ENCODE results near the gene PRDM16. TPM values are rescaled to one million over a fixed set of nuclear protein-coding genes. Genes with fewer than 3 reads are reported as not detected.

The PRDM16 gene
- total RNA-seq, 1 experiment from 2014 or later: not detected

DNA sequence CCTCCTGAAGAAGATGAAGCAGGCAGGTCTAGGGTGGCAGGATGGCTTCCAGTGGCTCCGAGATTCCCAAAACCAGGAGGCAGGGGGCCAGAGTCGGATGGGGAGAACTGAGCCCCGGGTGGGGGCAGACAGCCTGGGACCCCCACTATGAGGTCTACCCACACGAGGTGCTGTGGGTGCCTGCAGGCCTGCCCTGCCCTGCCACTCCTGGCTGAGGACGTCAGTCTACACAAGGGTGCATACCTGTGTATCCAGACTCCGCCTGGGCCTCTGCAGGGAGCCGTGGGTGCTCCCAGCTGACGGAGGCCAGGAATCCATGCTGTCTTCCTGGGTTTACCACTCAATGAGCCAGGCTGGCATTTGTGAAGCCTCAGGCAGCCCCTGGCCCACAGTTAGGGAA, 80.3 kb downstream of the PRDM16 start:
- intact Hi-C loops (cut with micrococcal nuclease): no loop called here
- Mint-ChIP-seq H3K4me1 (ENCODE audit: insufficient read depth, unreplicated experiment) (no peaks in the 10 kb centered on the region), H3K27ac (ENCODE audit: low read depth, unreplicated experiment) (no peak overlapping the region), H3K4me3 (ENCODE audit: unreplicated experiment) (no peak overlapping the region), H3K36me3 (ENCODE audit: insufficient read depth, unreplicated experiment) (no peaks in the 10 kb centered on the region), H3K27me3 (ENCODE audit: insufficient read depth, unreplicated experiment) (no peaks in the 10 kb centered on the region), H3K9me3 (ENCODE audit: unreplicated experiment) (peaks cover 13% of the 10 kb centered on the region)
- TF ChIP-seq, protein P1, sequence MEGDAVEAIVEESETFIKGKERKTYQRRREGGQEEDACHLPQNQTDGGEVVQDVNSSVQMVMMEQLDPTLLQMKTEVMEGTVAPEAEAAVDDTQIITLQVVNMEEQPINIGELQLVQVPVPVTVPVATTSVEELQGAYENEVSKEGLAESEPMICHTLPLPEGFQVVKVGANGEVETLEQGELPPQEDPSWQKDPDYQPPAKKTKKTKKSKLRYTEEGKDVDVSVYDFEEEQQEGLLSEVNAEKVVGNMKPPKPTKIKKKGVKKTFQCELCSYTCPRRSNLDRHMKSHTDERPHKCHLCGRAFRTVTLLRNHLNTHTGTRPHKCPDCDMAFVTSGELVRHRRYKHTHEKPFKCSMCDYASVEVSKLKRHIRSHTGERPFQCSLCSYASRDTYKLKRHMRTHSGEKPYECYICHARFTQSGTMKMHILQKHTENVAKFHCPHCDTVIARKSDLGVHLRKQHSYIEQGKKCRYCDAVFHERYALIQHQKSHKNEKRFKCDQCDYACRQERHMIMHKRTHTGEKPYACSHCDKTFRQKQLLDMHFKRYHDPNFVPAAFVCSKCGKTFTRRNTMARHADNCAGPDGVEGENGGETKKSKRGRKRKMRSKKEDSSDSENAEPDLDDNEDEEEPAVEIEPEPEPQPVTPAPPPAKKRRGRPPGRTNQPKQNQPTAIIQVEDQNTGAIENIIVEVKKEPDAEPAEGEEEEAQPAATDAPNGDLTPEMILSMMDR (IDR thresholded peaks at IDR 0.05; ENCODE audit: unreplicated experiment): no peak
- no peak for DNase-seq (ENCODE audit: unreplicated experiment)
- BruUV-seq (replicated peaks): no TSS peak
- CTCF ChIA-PET: interaction anchor here (1.1 kb wide), 1 partner anchor 94 kb away, joined by 3 read pairs; no protein-coding TSS in a partner anchor
- POLR2A ChIA-PET: no interaction called here

DNA sequence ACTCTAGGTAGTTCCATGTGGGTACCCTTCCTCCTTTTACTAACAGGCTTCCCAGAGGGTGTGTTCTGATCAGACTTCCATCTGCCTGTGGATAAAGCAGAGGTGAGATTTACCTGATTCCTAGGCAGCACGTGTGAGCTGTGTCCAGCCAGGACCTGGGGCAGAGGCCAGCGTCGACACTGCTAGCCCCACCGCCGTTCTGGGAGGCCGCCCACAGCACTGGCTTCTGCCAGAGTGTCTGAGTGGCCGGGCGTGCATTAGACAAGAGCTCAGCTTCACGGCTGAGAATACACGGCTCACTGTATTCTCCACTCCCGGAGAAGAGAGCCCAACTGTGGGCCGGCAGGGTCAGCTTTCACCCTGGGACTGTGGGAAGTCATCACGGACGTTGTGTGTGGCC, 82.5 kb downstream of the PRDM16 start:
- Mint-ChIP-seq H3K27me3 (ENCODE audit: insufficient read depth, unreplicated experiment) (no peaks in the 10 kb centered on the region), H3K4me1 (ENCODE audit: insufficient read depth, unreplicated experiment) (no peaks in the 10 kb centered on the region), H3K9me3 (ENCODE audit: unreplicated experiment) (peaks cover 8% of the 10 kb centered on the region), H3K4me3 (ENCODE audit: unreplicated experiment) (no peak overlapping the region), H3K36me3 (ENCODE audit: insufficient read depth, unreplicated experiment) (no peaks in the 10 kb centered on the region), H3K27ac (ENCODE audit: low read depth, unreplicated experiment) (no peak overlapping the region)
- TF ChIP-seq, protein P1 (IDR thresholded peaks at IDR 0.05; ENCODE audit: unreplicated experiment): no peak
- BruUV-seq (replicated peaks): no TSS peak
- intact Hi-C loops (cut with micrococcal nuclease): no loop called here
- CTCF ChIA-PET: no interaction called here
- no peak for DNase-seq (ENCODE audit: unreplicated experiment)
- POLR2A ChIA-PET: no interaction called here

DNA sequence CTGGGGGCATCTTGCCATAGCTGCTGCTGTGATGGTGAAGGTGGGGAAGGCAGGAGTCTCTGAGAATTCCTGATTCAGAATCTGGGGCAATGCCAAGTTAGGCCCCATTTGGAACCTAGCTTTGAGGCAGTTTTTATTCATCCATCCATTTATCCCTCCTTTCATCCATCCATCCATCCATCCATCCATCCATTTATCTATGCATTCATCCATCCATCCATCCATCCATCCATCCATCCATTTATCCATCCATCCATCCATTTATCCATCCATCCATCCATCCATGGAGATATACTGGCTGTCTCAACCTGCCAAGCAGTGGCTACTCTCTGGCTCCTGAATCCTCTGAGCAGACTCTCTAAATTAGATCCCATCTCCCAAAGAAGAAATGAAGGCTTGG, 83.1 kb downstream of the PRDM16 start:
- Mint-ChIP-seq H3K36me3 (ENCODE audit: insufficient read depth, unreplicated experiment) (no peaks in the 10 kb centered on the region), H3K4me1 (ENCODE audit: insufficient read depth, unreplicated experiment) (no peaks in the 10 kb centered on the region), H3K27ac (ENCODE audit: low read depth, unreplicated experiment) (no peak overlapping the region), H3K27me3 (ENCODE audit: insufficient read depth, unreplicated experiment) (no peaks in the 10 kb centered on the region), H3K9me3 (ENCODE audit: unreplicated experiment) (peaks cover 1% of the 10 kb centered on the region), H3K4me3 (ENCODE audit: unreplicated experiment) (no peak overlapping the region)
- TF ChIP-seq, protein P1 (IDR thresholded peaks at IDR 0.05; ENCODE audit: unreplicated experiment): no peak
- no TSS peak for BruUV-seq (replicated peaks)
- no peak for DNase-seq (ENCODE audit: unreplicated experiment)
- intact Hi-C loops (cut with micrococcal nuclease): no loop called here
- POLR2A ChIA-PET: no interaction called here
- CTCF ChIA-PET: no interaction called here

DNA sequence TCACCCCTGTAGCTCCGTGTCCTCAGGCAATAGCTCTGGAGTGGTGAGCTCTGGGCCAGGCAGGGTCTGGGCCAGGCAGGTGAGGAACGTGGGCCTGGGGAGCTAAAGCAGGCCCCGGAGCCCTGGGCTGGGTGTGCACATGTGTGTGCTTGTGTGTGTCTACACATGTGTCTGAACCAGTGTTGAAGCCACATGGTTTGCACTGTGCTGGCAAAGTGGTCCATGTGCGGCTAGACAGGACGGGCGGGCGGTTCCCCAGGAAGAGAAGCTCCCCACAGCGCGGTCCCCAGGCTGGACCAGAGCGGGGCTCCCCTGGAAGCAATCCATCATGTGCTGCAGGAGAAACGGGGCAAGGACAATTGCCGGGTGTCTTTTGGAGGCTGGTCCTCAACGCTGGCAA, 84.2 kb downstream of the PRDM16 start:
- Mint-ChIP-seq H3K36me3 (ENCODE audit: insufficient read depth, unreplicated experiment) (no peaks in the 10 kb centered on the region), H3K4me1 (ENCODE audit: insufficient read depth, unreplicated experiment) (no peaks in the 10 kb centered on the region), H3K27me3 (ENCODE audit: insufficient read depth, unreplicated experiment) (no peaks in the 10 kb centered on the region), H3K27ac (ENCODE audit: low read depth, unreplicated experiment) (no peak overlapping the region), H3K9me3 (ENCODE audit: unreplicated experiment) (peaks cover 2% of the 10 kb centered on the region), H3K4me3 (ENCODE audit: unreplicated experiment) (no peak overlapping the region)
- ChIA-PET POLR2A (interaction anchor here (0.6 kb wide), 1 partner anchor 1308 kb away, joined by 3 read pairs; no protein-coding TSS in a partner anchor), CTCF (interaction anchor here (0.7 kb wide), 1 partner anchor 170 kb away, joined by 3 read pairs; no protein-coding TSS in a partner anchor)
- no TSS peak for BruUV-seq (replicated peaks)
- DNase-seq (ENCODE audit: unreplicated experiment): no peak
- intact Hi-C loops (cut with micrococcal nuclease): no loop called here
- TF ChIP-seq, protein P1 (IDR thresholded peaks at IDR 0.05; ENCODE audit: unreplicated experiment): no peak

All from MCF 10A (cell line).